Activated CD8-positive, alpha-beta memory T cell treated with anti-CD3 and anti-CD28 coated beads, Interleukin-2, amount 10 ng/mL, durations not matched to agents 7 days and 5 days (primary cell): ENCODE data around the gene FKBP5. TPM values are rescaled to one million over a fixed set of nuclear protein-coding genes. Genes with fewer than 3 reads are reported as not detected.

ENCODE experiments used
- ATAC-seq: fragments of 150-1000 bp; cut with Tn5 transposase; one replicate; pipeline ENCODE4 v1.10.0; 2021; ENCODE audit warnings: moderate library complexity
- CTCF ChIA-PET: fragments of 350-600 bp; sonication (Branson Sonifier 250); formaldehyde crosslinking; loops from one replicate; lab custom pipeline; 2021; ENCODE audit warnings: antibody characterized with exemption; lab: Charles Lee
- DNase-seq: peaks from one replicate; pipeline ENCODE4 v3.0.0-alpha.2; 2020
- H3K27ac Mint-ChIP-seq: one replicate; pipeline ENCODE4 v1.8.0; 2021; ENCODE audit warnings: mild to moderate bottlenecking, mixed read lengths
- H3K27me3 Mint-ChIP-seq: one replicate; pipeline ENCODE4 v1.8.0; 2021; ENCODE audit warnings: mixed read lengths
- H3K36me3 Mint-ChIP-seq: one replicate; pipeline ENCODE4 v1.8.0; 2021; ENCODE audit warnings: mild to moderate bottlenecking, mixed read lengths
- H3K4me1 Mint-ChIP-seq: one replicate; pipeline ENCODE4 v1.8.0; 2021; ENCODE audit warnings: mixed read lengths
- H3K4me3 Mint-ChIP-seq: one replicate; pipeline ENCODE4 v1.8.0; 2021; ENCODE audit warnings: mild to moderate bottlenecking, moderate library complexity, mixed read lengths
- H3K9me3 Mint-ChIP-seq: one replicate; pipeline ENCODE4 v1.8.0; 2022; ENCODE audit warnings: low read depth, mixed read lengths
- total RNA-seq, 2 experiments: library from RNA; stranded (reverse); gene quantifications; one replicate each; pipeline ENCODE4 v1.2.3, GENCODE V29; 2021

FKBP5 gene
- total RNA-seq, 2 experiments from 2014 or later, result 53.8 to 70.6 TPM

DNA sequence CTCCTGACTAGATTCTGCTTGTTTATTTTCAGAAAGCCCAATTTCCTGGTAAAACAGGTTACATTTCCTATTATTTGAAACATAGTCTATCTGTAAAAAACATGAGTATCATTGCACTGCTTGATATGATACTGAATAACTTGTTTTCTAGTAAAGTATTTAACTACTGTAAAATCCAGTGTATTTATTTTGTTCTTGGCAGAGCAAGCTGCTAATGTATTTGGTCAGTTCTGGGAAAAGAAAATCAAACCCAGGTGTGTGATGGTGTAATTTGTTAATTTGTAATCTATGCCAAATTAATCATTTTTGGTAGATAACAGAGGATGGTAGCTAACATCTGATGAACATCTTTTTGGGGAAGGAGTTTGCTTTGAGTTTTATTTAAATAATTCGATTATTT, 50.8 kb downstream of the FKBP5 start:
- CTCF ChIA-PET, result interaction anchor here (0.8 to 1.6 kb wide), 8 partner anchors 10 to 100 kb away, joined by 3 to 8 read pairs (median 3); partner anchors contain the start of gene ARMC12
- Mint-ChIP-seq H3K36me3 (peaks cover 38% of the 10 kb centered on the region), H3K4me3 (no peak overlapping the region), H3K27me3 (no peaks in the 10 kb centered on the region), H3K27ac (no peak overlapping the region), H3K9me3 (no peaks in the 10 kb centered on the region), H3K4me1 (peaks cover 34% of the 10 kb centered on the region)
- no peak for ATAC-seq
- no peak for DNase-seq

DNA sequence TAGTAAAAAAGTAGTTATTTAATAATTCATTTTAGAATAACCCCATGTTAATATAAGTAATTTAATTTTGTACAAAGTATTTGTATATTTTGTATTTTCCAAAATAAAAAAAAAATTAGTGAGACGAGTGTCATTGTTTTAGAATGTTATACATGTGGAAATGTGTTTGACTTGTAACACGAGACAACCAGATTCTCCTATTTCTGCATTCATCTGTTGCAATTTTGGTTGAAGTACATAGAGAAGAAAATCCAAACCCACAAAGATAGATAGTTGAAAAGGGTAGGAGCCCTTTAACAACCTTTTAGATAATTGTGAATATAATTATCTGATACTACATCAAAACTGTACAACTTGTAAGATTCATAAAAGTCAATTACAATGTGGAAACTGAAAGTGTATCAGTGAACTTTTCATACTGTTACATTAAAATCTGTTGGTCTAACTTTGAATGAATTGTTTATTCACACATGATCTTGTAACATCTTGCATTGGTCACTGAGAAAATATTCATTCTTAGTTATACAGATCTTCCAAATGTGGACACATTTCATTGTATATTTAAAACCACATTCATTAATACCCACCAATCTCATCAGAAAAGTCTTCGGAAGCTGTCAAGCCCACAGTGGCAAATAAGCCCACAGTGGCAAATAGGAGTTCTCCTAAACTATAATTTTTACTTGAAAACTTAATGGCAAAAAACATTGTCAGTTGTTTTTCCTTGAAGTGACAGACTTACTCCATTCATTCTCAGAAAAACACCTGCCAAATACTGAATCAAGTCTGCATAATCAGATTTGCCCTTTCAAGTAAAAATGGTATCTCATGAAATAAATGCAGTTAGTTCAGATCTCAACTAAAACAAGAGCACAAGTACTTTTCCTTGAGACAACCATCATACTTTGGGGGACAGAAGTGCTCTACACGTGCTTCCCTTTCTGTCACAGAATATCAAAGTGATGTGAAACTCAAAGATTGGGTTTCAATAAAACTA, 52.8 kb downstream of the FKBP5 start:
- H3K4me1 Mint-ChIP-seq, result peaks cover 33% of the 10 kb centered on the region
- peak overlapping the region; percentile 4 for H3K27ac Mint-ChIP-seq
- CTCF ChIA-PET, result interaction anchor here (0.8 kb wide), 1 partner anchor 33 kb away, joined by 3 read pairs; no protein-coding TSS in a partner anchor
- DNase-seq (no peak), ATAC-seq (no peak)
- peaks cover 38% of the 10 kb centered on the region for H3K36me3 Mint-ChIP-seq
- no peak overlapping the region for H3K4me3 Mint-ChIP-seq
- no peaks in the 10 kb centered on the region for H3K27me3 Mint-ChIP-seq
- H3K9me3 Mint-ChIP-seq, result no peaks in the 10 kb centered on the region

DNA sequence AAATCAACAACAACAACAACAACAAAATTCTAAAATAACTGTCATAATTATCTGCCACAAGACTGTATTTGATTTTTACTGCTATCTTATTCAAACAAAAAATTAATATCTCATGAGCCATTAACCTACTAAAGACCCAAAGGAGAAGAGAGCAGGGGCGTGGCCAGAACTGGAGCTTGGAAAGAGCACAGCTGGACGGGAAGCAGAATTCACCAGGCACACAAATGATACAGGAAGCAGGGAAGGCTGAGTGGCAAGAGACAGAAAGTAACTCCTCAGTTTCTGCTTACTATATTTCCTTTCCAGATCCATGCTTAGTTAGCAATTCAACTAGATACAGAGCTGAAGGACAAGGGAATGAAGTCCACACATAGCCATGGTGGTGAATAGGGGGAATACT, 54.4 kb downstream of the FKBP5 start:
- ATAC-seq (no peak), DNase-seq (no peak)
- no peaks in the 10 kb centered on the region for H3K9me3 Mint-ChIP-seq
- peaks cover 39% of the 10 kb centered on the region for H3K36me3 Mint-ChIP-seq
- H3K4me1 Mint-ChIP-seq, result peaks cover 27% of the 10 kb centered on the region
- CTCF ChIA-PET, result interaction anchor here (0.9 to 1.4 kb wide), 2 partner anchors 10 to 50 kb away, joined by 3 to 5 read pairs; no protein-coding TSS in a partner anchor
- H3K27me3 Mint-ChIP-seq, result no peaks in the 10 kb centered on the region
- peak overlapping the region; percentile 10 for H3K27ac Mint-ChIP-seq
- H3K4me3 Mint-ChIP-seq, result no peak overlapping the region

DNA sequence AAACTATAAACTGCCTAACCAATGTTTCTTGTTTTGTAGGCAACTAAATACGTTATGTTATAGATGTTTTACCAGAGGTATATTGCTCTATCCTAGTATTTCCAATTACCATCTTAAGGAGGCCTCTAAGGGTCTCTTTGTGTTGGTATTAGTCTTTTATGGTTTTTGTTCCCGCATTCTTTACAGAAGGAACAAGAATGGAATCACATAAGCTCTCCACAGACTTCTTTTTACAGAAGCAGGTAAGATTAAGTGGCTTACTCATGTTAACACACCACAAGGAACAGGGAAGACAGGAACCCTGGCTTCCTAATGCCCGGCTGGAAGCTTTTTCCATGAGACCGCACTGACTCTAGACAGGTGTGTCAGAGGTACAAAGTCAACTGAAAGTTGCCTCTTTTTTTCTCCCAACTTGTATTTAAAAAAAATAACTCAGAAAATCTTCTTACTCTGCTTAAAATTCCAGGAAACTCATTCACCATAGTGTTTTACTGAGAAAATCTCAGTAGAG, 55.1 kb downstream of the FKBP5 start:
- no peak overlapping the region for H3K27ac Mint-ChIP-seq
- DNase-seq, result no peak
- no peaks in the 10 kb centered on the region for H3K27me3 Mint-ChIP-seq
- ATAC-seq, result no peak
- CTCF ChIA-PET, result interaction anchor here (0.9 to 1.4 kb wide), 2 partner anchors 9 to 50 kb away, joined by 3 to 5 read pairs; no protein-coding TSS in a partner anchor
- H3K4me1 Mint-ChIP-seq, result peaks cover 26% of the 10 kb centered on the region
- no peak overlapping the region for H3K4me3 Mint-ChIP-seq
- H3K9me3 Mint-ChIP-seq, result no peaks in the 10 kb centered on the region
- H3K36me3 Mint-ChIP-seq, result peaks cover 39% of the 10 kb centered on the region

DNA sequence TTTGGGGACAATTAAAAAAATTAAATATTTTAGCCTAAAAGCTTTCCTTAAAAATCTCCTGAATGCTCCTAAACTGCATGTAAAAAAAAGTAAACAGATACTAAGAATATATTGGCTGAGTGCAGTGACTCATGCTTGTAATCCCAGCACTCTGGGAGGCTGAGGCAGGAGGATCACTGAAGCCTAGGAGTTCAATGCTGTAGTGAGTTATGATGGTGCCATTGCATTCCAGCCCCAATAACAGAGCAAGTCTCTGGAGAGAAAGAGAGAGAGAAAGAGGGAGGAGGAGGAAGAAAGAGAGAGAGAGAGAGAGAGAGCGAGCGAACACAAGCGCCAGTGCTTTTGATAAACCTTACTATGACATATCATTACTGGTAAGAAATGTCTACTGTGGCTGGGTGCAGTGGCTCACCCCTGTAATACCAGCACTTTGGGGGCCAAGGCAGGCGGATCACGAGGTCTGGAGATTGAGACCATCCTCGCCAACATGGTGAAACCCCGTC, 58.8 kb downstream of the FKBP5 start:
- Mint-ChIP-seq H3K27me3 (no peaks in the 10 kb centered on the region), H3K27ac (no peak overlapping the region), H3K36me3 (peaks cover 29% of the 10 kb centered on the region), H3K9me3 (no peaks in the 10 kb centered on the region), H3K4me1 (peaks cover 8% of the 10 kb centered on the region), H3K4me3 (no peak overlapping the region)
- DNase-seq (no peak), ATAC-seq (no peak)
- CTCF ChIA-PET, result interaction anchor here (0.6 to 2.7 kb wide), 2 partner anchors 19 to 107 kb away, joined by 3 to 13 read pairs; partner anchors contain the start of gene ARMC12

DNA sequence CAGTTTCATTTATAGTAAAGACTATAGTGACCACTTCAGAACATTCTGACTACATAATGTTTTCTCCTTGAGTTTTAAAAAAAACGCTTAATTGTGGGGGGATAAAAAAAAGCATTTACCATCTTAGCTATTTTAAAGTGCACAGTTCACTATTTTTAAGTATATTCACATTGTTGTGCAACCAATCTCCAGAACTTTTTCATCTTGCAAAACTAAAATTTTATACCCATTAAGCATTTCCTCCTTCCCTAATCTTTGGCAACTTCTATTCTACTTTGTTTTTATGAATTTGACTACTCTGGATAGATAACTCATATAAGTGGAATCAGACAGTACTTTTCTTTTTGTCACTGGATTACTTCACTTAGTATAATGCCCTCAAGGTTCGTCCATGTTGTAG, 62.3 kb downstream of the FKBP5 start:
- CTCF ChIA-PET, result interaction anchor here (1.0 to 3.4 kb wide), 3 partner anchors 25 to 110 kb away, joined by 3 to 17 read pairs (median 5); no protein-coding TSS in a partner anchor
- ATAC-seq, result no peak
- Mint-ChIP-seq H3K4me3 (no peak overlapping the region), H3K9me3 (no peaks in the 10 kb centered on the region), H3K27me3 (no peaks in the 10 kb centered on the region), H3K27ac (no peak overlapping the region), H3K36me3 (peaks cover 28% of the 10 kb centered on the region), H3K4me1 (peaks cover 8% of the 10 kb centered on the region)
- no peak for DNase-seq

DNA sequence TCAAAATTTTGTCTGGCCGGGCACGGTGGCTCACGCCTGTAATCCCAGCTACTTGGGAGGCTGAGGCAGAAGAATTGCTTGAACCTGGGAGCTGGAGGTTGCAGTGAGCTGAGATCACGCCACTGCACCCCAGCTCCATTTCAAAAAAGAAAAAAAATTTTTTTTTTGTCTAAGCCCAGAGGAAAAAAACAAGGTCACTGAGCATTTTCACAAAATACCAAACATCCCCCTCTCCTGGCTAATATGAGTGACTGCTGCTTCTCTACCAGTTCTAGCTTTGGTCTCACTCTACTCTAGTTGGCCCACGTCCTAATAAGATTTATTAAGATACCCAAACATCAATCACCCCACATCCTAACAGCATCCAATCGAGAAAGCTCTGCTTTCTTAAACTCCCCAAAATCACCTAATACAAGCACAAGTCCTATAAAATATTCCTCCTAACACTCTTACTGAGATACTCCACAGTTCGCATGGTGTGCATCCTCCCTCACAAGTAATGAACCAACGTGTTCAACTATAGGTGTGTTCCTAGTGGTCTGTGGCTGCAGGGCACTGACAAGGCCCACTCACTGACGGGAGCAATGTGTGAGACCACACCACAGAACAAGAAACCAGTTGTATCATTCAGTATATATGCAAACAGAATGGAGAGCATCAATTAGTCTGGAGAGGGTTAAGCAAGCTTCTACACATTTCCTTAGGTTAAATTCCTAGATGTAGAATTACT, 64.2 kb downstream of the FKBP5 start:
- CTCF ChIA-PET, result interaction anchor here (0.7 to 4.5 kb wide), 17 partner anchors 10 to 128 kb away, joined by 3 to 25 read pairs (median 5); partner anchors contain the start of genes ARMC12 and TEAD3

DNA sequence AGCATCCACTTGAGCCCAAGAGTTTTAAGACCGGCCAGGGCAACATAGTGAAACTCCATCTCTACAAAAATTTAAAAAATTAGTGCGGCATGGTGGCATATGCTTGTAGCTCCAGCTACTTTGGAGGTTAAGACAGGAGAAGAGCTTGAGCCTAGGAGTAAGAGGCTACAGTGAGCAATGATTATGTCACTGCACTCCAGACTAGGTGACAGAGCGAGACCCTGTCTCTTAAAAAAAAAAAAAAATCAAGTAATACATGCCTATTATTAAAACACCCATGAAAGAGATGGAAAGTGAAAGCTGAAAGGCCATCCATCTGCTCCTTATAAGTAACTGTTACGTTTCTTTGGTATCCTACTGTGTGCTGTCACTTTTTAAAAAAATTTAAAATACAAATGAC, 66.4 kb downstream of the FKBP5 start:
- Mint-ChIP-seq H3K4me3 (no peak overlapping the region), H3K9me3 (no peaks in the 10 kb centered on the region), H3K36me3 (peaks cover 32% of the 10 kb centered on the region), H3K4me1 (peaks cover 8% of the 10 kb centered on the region), H3K27me3 (no peaks in the 10 kb centered on the region), H3K27ac (no peak overlapping the region)
- DNase-seq, result no peak
- no peak for ATAC-seq
- CTCF ChIA-PET, result interaction anchor here (0.9 to 4.5 kb wide), 4 partner anchors 16 to 114 kb away, joined by 3 to 25 read pairs (median 3); partner anchors contain the start of gene ARMC12

More for the DNA sequence above, 64.2 kb downstream of the FKBP5 start:
- Mint-ChIP-seq H3K9me3 (no peaks in the 10 kb centered on the region), H3K4me1 (peaks cover 8% of the 10 kb centered on the region), H3K27ac (peak overlapping the region; percentile 2), H3K36me3 (peaks cover 21% of the 10 kb centered on the region), H3K4me3 (no peak overlapping the region), H3K27me3 (no peaks in the 10 kb centered on the region)
- no peak for DNase-seq
- no peak for ATAC-seq

DNA sequence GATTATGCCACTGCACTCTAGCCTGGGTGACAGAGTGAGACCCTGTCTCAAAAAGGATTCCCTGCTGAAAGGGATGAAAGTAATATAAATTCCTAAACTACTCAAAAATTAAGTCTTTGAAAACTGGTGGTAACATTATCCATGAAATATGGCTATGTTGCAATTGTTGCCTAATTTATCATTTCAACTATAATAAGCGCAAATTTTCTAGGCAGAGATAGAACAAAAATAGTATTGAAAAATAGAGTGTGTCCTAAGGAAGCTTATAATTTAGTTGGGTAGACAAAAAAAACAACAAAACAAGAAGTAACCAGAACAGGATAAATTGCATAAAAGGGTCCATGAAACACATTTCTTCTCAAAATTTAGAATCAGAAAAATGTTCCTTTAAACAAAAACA, 68.0 kb downstream of the FKBP5 start:
- Mint-ChIP-seq H3K27ac (no peak overlapping the region), H3K27me3 (no peaks in the 10 kb centered on the region), H3K36me3 (peaks cover 28% of the 10 kb centered on the region), H3K4me1 (peaks cover 6% of the 10 kb centered on the region), H3K4me3 (no peak overlapping the region), H3K9me3 (no peaks in the 10 kb centered on the region)
- ATAC-seq (no peak), DNase-seq (no peak)
- CTCF ChIA-PET, result interaction anchor here (1.4 to 4.5 kb wide), 2 partner anchors 36 to 116 kb away, joined by 4 to 25 read pairs; partner anchors contain the start of gene ARMC12

DNA sequence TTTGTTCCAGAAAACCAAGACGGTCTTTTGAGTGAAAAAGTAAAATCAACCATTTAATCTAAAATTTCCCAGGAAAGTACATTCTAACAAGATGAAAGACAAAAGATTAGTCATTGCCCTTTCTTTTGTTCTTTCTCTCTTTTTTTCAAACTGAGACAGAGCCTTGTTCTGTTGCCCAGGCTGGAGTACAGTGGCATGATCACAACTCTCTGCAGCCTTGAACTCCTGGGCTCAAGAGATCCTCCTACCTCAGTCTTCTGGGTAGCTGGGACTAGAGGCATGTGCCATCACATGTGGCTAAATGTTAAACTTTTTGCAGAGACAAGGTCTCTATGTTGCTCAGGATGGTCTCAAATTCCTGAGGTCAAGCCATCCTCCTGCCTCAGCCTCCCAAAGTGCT, 75.0 kb downstream of the FKBP5 start:
- no peaks in the 10 kb centered on the region for H3K27me3 Mint-ChIP-seq
- H3K4me1 Mint-ChIP-seq, result peaks cover 21% of the 10 kb centered on the region
- CTCF ChIA-PET, result no interaction called here
- ATAC-seq, result no peak
- H3K4me3 Mint-ChIP-seq, result no peak overlapping the region
- H3K9me3 Mint-ChIP-seq, result peaks cover 2% of the 10 kb centered on the region
- no peak for DNase-seq
- peaks cover 72% of the 10 kb centered on the region for H3K36me3 Mint-ChIP-seq
- H3K27ac Mint-ChIP-seq, result no peak overlapping the region

DNA sequence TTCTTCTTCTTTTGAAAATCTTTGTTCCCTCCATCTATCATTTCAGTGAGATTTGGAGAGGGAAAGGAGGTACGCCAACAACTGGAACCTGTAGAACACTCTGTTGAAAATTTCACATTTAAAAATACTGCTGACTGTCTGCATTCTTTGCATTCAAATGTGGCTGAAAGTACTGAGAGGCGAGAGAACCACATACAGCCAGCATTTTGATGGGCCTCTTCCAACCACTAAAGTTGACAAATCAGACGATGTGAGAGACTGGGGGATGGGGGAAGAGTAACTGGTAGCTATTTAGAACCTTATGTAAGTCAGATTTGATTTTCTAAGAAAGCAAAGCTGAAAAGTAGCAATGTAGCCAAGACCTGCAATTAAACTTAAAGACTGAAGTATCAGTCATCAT, 77.5 kb downstream of the FKBP5 start:
- peaks cover 73% of the 10 kb centered on the region for H3K36me3 Mint-ChIP-seq
- H3K27ac Mint-ChIP-seq, result peak overlapping the region; percentile 60
- H3K4me1 Mint-ChIP-seq, result peaks cover 24% of the 10 kb centered on the region
- no peaks in the 10 kb centered on the region for H3K27me3 Mint-ChIP-seq
- peak; percentile 57 for DNase-seq
- no peak overlapping the region for H3K4me3 Mint-ChIP-seq
- peak; percentile 74 for ATAC-seq
- CTCF ChIA-PET, result interaction anchor here (0.6 to 2.0 kb wide), 3 partner anchors 10 to 125 kb away, joined by 3 to 15 read pairs (median 5); partner anchors contain the start of gene ARMC12
- H3K9me3 Mint-ChIP-seq, result peaks cover 2% of the 10 kb centered on the region

DNA sequence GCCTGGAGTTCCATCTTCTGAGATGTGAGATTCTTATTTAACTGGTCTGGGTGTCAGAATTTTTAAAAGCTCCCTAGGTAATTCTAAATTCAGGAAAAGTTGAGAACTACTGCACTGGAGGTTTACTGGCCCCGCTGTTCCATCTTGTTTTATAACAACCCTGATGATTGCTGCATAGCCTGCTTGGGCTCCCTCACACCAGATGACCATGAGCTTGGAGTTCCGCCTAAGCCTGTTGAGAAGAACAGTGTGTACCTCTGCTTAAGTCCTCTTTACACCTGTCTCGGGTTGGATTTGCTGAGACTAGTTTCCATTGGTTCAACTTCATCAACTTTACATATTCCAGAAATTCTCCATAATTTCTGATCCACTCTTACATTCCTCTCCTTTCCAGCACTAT, 77.9 kb downstream of the FKBP5 start:
- Mint-ChIP-seq H3K27me3 (no peaks in the 10 kb centered on the region), H3K9me3 (peaks cover 2% of the 10 kb centered on the region), H3K27ac (peak overlapping the region; percentile 60), H3K4me1 (peaks cover 28% of the 10 kb centered on the region), H3K36me3 (peaks cover 76% of the 10 kb centered on the region), H3K4me3 (no peak overlapping the region)
- no peak for DNase-seq
- CTCF ChIA-PET, result interaction anchor here (0.6 to 2.0 kb wide), 3 partner anchors 9 to 126 kb away, joined by 3 to 15 read pairs (median 5); partner anchors contain the start of gene ARMC12
- ATAC-seq, result no peak
